GM19035 (cell line): Measurements from ENCODE around the gene CUL4B.
"Not testable (repeated sequence)": the region's sequence is repeated elsewhere in the genome, so short reads cannot be mapped to it uniquely, and the experiment has no call there.

Experiments
- ATAC-seq: cut with Tn5 transposase; IDR thresholded peaks from one replicate; pipeline ENCODE4 v1.9.1; 2021; ENCODE audit not compliant: unreplicated experiment

CUL4B gene

GRCh38 chrX:120534413-120535205 lies 26.2 kb downstream of the CUL4B start:
- ATAC-seq = no peak

- ATAC-seq = no peak
Measured at GRCh38 chrX:120522820-120523219, 37.9 kb downstream of the CUL4B start.

GRCh38 chrX:120517936-120518335 lies 42.8 kb downstream of the CUL4B start:
- ATAC-seq = no peak

- ATAC-seq = no peak
Measured at GRCh38 chrX:120514236-120514635, 46.5 kb downstream of the CUL4B start.

GRCh38 chrX:120512627-120513026 lies 48.1 kb downstream of the CUL4B start:
- ATAC-seq = no peak

- ATAC-seq = no peak
Measured at GRCh38 chrX:120512222-120512621, 48.5 kb downstream of the CUL4B start.

- no peak for ATAC-seq
Measured at GRCh38 chrX:120504569-120504968, 56.2 kb downstream of the CUL4B start.

- ATAC-seq = no peak
Measured at GRCh38 chrX:120499301-120500072, 61.3 kb downstream of the CUL4B start.

- ATAC-seq = not testable (repeated sequence)
Measured at GRCh38 chrX:120490119-120490518, 70.6 kb downstream of the CUL4B start.

GRCh38 chrX:120486786-120487185 lies 74.0 kb downstream of the CUL4B start:
- no peak for ATAC-seq

GRCh38 chrX:120485638-120486520 lies 74.9 kb downstream of the CUL4B start:
- peak; percentile 80 for ATAC-seq

GRCh38 chrX:120485315-120485637 lies 75.5 kb downstream of the CUL4B start:
- no peak for ATAC-seq

GRCh38 chrX:120477453-120477852 lies 83.3 kb downstream of the CUL4B start:
- no peak for ATAC-seq

- no peak for ATAC-seq
Measured at GRCh38 chrX:120476714-120477113, 84.0 kb downstream of the CUL4B start.

- not testable (repeated sequence) for ATAC-seq
Measured at GRCh38 chrX:120475447-120475846, 85.3 kb downstream of the CUL4B start.
